KOPT-K1 (cell line): Measurements from ENCODE around the gene RSRP1.
"Not testable (repeated sequence)": the region's sequence is repeated elsewhere in the genome, so short reads cannot be mapped to it uniquely, and the experiment has no call there.

Experiments
- H3K27ac ChIP-seq: fragments of 200-600 bp; sonication (generic); 2 replicates; pipeline ENCODE4 v1.5.1; 2016; ENCODE audit warnings: antibody characterized with exemption, mild to moderate bottlenecking, low read depth, low read length; ENCODE audit not compliant: poor library complexity, severe bottlenecking
- H3K36me3 ChIP-seq: fragments of 200-600 bp; sonication (generic); 2 replicates; pipeline ENCODE4 v1.5.1; 2017; ENCODE audit warnings: antibody characterized with exemption, mild to moderate bottlenecking, low read length, moderate library complexity; ENCODE audit not compliant: insufficient read depth
- H3K9me3 ChIP-seq: fragments of 200-600 bp; sonication (generic); 2 replicates; pipeline ENCODE4 v1.5.1; 2017; ENCODE audit warnings: antibody characterized with exemption, low read length, mild to moderate bottlenecking; ENCODE audit not compliant: insufficient read depth, poor library complexity, severe bottlenecking

The RSRP1 gene

GRCh38 chr1:25243907-25244306 is 3.3 kb downstream of the RSRP1 start:
- Histone ChIP-seq H3K27ac (no peak overlapping the region), H3K9me3 (no peaks in the 10 kb centered on the region), H3K36me3 (peaks cover 69% of the 10 kb centered on the region)

- H3K9me3 ChIP-seq = no peaks in the 10 kb centered on the region
- peaks cover 61% of the 10 kb centered on the region for H3K36me3 ChIP-seq
- peak overlapping the region; percentile 43 for H3K27ac ChIP-seq
Observed at GRCh38 chr1:25239681-25240541, 7.3 kb downstream of the RSRP1 start.

DNA sequence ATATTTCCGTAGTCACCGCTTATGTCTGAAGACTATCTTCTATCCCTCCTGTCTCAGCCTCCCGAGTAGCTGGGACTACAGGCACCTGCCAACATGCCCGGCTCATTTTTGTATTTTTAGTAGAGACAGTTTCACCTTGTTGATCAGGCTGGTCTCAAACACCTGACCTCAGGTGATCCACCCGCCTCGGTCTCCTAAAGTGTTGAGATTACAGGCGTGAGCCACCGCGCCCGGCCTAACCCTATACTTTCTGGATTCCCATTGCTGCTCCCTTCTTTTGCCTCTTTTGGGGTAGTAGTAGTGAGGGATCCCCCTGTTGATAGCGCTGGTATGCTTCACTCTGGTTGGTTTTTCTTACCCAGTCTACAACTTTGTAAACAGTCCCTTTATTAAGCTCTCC is 9.2 kb downstream of the RSRP1 start:
- Histone ChIP-seq H3K27ac (no peak overlapping the region), H3K9me3 (no peaks in the 10 kb centered on the region), H3K36me3 (peaks cover 42% of the 10 kb centered on the region)

DNA sequence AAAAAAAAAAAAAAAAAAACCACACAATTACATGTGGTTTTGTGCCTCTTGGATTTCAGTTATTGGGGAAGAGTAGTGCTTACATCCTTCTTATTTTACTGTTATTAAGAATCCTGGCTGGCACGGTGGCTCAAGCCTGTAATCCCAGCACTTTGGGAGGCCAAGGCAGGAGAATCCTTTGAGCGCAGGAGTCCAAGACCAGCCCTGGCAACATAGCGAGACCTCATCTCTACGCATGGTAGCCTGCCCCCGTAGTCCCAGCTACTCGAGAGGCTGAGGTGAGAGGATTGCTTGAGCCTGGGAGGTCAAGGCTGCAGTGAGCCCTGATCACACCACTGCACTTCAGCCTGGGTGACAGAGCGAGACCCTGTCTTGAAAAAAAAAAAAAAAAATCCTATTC is 11.0 kb downstream of the RSRP1 start:
- not testable (repeated sequence) for H3K27ac ChIP-seq, H3K9me3 ChIP-seq
- peaks cover 26% of the 10 kb centered on the region for H3K36me3 ChIP-seq

DNA sequence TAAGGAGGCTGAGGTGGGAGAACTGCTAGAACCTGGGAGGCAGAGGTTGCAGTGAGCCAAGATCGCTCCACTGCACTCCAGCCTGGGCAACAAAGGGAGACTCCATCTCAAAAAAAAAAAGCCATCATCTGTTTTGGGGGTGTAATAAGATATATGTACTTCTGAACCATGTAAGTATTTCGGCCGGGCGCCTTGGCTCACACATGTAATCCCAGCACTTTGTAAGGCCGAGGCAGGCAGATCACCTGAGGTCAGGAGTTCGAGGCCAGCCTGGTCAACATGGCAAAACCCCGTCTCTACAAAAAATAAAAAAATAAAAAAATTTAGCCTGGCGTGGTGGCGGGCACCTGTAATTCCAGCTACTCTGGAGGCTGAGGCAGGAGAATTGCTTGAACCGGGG is 11.8 kb downstream of the RSRP1 start:
- H3K27ac ChIP-seq, H3K9me3 ChIP-seq: not testable (repeated sequence)
- peaks cover 26% of the 10 kb centered on the region for H3K36me3 ChIP-seq

DNA sequence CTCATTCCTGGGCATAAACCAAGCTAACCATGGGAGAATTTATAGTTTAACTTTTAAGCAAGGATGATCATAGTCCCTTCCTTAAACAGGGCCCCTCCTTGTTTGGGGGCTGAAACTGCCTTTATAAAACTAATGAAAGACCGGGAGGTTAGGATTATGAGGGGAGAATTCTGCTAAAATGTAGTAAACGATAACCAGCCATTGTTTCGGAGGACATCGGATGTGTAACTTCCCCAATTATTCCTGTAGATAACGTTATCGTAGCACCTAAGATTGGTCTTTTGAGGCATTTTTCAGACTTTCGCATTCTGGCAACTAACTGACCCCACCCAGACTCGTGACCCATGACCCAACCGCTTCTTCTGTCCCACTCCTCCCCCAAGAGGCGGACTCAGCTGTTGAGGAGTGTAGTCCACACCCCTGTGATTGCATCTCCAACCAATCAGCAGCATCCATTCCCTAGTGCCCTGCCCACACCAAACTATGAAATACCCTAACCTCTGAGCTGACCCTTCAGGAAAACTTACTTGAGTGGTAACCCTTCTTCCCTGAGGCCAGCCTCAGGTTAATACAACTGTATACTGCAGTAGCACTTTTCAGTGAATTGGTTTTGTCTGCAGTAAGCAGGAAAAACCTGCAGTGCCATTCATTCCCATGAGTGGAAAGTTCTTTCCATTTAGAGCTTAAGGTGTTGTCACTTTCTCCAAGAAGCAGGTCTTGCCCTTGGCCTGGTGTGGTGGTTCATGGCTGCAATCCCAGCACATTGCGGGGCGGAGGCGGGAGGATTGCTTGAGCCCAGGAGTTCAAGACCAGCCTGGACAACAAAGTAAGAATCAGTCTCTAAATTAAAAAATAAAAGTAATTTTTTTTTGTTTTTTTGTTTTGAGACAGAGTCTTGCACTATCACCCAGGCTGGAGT is 14.1 kb downstream of the RSRP1 start:
- Histone ChIP-seq H3K27ac (peak overlapping the region; percentile 78), H3K36me3 (peaks cover 33% of the 10 kb centered on the region), H3K9me3 (no peaks in the 10 kb centered on the region)

DNA sequence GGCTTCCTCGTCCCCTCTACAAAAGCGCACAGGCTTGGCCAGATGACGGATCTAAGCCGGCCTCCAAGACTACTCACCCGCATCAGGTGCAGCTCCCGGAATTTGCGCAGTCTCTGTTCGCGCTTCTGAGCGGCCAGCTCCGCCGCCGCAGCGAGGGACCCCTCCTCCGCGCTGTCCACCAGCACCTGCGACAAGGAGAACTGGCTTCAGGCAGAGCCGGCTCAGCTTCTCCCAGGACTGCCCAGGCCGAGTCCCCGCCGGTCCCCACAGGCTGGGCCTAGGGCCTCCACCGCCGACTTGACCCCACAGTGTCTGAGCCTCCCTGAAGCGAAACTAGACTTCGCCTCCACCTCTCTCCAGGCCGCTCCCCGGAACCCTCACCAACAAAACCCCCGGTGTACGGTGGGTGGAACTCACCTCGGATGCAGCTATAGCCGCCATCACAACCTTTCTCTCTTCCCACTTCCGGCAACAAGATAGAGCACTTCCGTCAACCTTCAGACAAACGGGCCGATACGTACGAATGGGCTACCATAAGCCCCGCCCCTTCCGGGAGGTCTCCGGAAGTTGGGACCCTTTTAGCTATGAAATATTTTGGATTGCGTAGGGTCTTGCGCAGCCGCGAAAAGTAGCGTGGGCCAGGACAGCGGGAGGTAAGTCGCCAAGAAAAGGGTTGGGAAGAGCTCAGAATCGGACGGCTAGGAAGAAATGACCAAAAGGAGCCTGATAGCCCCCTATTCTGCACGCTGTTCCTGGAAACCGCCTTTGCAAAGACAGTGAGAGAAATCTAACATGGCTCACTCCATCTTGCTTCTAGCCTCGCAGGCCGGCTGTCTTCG is 15.0 kb downstream of the RSRP1 start, which contains the start of gene SYF2:
Gene SYF2, minus strand, starts transcription at position 476 of the 839 bp plus-strand sequence. Its CDS starts 35 bp downstream, at position 441.
- Histone ChIP-seq H3K9me3 (no peaks in the 10 kb centered on the region), H3K36me3 (peaks cover 42% of the 10 kb centered on the region), H3K27ac (peak within 1 kb of the TSS; percentile 78)

DNA sequence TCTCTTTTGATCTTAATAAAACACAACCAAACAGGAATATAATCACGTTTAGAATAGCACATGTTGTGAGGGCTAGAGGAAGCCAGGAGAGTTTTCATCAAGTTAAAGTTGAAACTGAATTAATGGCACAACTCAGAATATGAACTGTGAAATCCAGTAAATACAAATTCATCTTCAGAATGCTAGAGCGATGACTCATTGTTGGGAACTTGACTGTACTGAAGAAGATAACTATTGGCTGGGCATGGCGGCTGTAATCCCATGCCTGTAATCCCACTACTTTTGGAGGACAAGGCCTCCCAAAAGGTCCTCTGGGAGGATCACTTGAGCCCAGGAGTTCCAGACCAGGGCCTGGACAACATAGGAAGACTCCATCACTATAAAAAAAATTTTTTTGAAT is 23.8 kb downstream of the RSRP1 start:
- Histone ChIP-seq H3K9me3 (no peaks in the 10 kb centered on the region), H3K36me3 (peaks cover 85% of the 10 kb centered on the region), H3K27ac (no peak overlapping the region)

- no peak overlapping the region for H3K27ac ChIP-seq
- peaks cover 76% of the 10 kb centered on the region for H3K36me3 ChIP-seq
- H3K9me3 ChIP-seq = no peaks in the 10 kb centered on the region
Observed at GRCh38 chr1:25222606-25223005, 24.6 kb downstream of the RSRP1 start.

DNA sequence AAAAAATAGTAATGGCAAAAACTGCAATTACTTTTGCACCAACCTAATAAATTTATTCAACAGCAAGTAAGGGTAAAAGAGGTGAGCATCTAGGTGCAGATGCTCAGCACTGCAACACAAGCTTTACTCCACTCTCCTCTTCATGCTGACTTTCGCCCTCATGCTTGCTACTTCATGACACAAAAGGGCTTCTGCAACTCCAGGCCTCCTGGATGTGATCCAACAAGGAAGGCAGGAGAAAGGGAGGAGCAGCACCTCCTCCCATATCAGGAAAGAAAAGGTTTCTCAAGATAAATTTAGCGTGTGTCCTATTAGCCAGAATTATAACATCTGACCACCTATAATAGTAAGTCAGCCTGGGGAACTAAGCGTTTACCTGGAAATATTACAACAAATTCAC is 26.6 kb downstream of the RSRP1 start:
- Histone ChIP-seq H3K36me3 (peaks cover 60% of the 10 kb centered on the region), H3K27ac (no peak overlapping the region), H3K9me3 (no peaks in the 10 kb centered on the region)

- Histone ChIP-seq H3K36me3 (peaks cover 55% of the 10 kb centered on the region), H3K27ac (no peak overlapping the region), H3K9me3 (no peaks in the 10 kb centered on the region)
Observed at GRCh38 chr1:25219661-25220251, 27.5 kb downstream of the RSRP1 start.

DNA sequence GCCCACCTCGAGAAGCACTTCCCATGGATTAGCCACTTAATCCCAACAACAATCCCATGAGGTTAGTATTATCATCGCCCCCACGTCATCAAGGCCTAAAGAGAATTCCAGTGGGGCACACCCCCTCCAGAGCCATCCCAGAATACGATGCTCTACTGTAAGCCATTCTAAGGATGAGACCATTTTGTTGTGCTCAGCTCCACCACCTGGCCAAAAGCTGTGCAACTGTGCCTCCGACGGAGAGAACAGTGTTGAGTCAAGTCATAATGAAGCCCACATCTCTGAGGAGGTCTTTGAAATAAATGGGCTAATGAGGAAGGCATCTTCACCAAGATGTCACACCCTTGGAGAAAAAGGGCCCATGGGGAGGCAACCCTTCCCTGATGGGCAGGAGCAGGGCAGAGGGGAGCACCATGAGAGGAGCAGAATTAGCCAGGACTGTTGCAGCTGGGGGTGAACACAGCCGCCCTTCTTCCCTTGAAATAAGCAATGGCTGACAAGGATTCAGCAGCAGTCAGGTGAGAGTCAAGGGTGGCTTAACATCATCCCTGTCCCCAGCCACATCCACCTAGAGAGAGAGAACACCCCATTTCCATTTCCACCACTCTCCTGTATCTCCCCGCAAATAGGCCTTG is 29.5 kb downstream of the RSRP1 start:
- peaks cover 34% of the 10 kb centered on the region for H3K36me3 ChIP-seq
- no peak overlapping the region for H3K27ac ChIP-seq
- no peaks in the 10 kb centered on the region for H3K9me3 ChIP-seq

GRCh38 chr1:25217015-25217414 is 30.2 kb downstream of the RSRP1 start:
- peaks cover 27% of the 10 kb centered on the region for H3K36me3 ChIP-seq
- no peak overlapping the region for H3K27ac ChIP-seq
- H3K9me3 ChIP-seq = no peaks in the 10 kb centered on the region

GRCh38 chr1:25216123-25216522 is 31.1 kb downstream of the RSRP1 start:
- Histone ChIP-seq H3K27ac (no peak overlapping the region), H3K36me3 (peaks cover 18% of the 10 kb centered on the region; the same call in 1 of the 2 replicates), H3K9me3 (no peaks in the 10 kb centered on the region)
